Upper lobe of left lung (tissue), 6 donors: Measurements from ENCODE around the gene ECSCR. TPM values are rescaled to one million over a fixed set of nuclear protein-coding genes. Genes with fewer than 3 reads are reported as not detected.
"Not testable (repeated sequence)": the region's sequence is repeated elsewhere in the genome, so short reads cannot be mapped to it uniquely, and the experiment has no call there.

Experiments used
- ATAC-seq, 2 donors: fragments of 200-7000 bp; cut with Tn5 transposase; one replicate each; pipeline ENCODE4 v1.9.1; 2022; ENCODE audit warnings: mild to moderate bottlenecking in 2 of 2, moderate library complexity in 2 of 2; ENCODE audit not compliant: low FRiP score in 2 of 2
- DNase-seq, 2 donors: peaks; one replicate each; pipeline ENCODE4 v3.0.0-alpha.2; 2019 to 2020
- H3K27ac ChIP-seq, 4 donors: fragments of 200-600 bp; sonication (generic); one replicate each; pipeline ENCODE4 v1.5.1; 2016 to 2019
- H3K27me3 ChIP-seq, 4 donors: fragments of 200-600 bp; sonication (generic); one replicate each; pipeline ENCODE4 v1.5.1; 2017 to 2019
- H3K36me3 ChIP-seq, 4 donors: fragments of 200-600 bp; sonication (generic); one replicate each; pipeline ENCODE4 v1.5.1; 2016 to 2019
- H3K4me1 ChIP-seq, 4 donors: fragments of 200-600 bp; sonication (generic); one replicate each; pipeline ENCODE4 v1.5.1; 2018 to 2019
- H3K4me3 ChIP-seq, 4 donors: fragments of 200-600 bp; sonication (generic); one replicate each; pipeline ENCODE4 v1.5.1; 2017 to 2019; ENCODE audit warnings: mild to moderate bottlenecking in 2 of 4, moderate library complexity in 1 of 4
- H3K9me3 ChIP-seq, 4 donors: fragments of 200-600 bp; sonication (generic); one replicate each; pipeline ENCODE4 v1.5.1; 2018 to 2019
- CTCF ChIP-seq, 6 experiments: fragments of 450-650 bp in 4 of 6; fragments of 200-600 bp in 2 of 6; sonication (generic) in 2 of 6; IDR thresholded peaks; one replicate each; pipeline ENCODE4 v1.5.1; 2016 to 2019; ENCODE audit warnings: antibody characterized with exemption in 6 of 6
- EP300 ChIP-seq, 4 donors: sonication (generic); formaldehyde crosslinking; IDR thresholded peaks; one replicate each; pipeline ENCODE4 v1.5.1; 2017; ENCODE audit warnings: antibody characterized with exemption in 4 of 4, control low read depth in 2 of 4
- POLR2A ChIP-seq, 4 donors: fragments of 450-650 bp; IDR thresholded peaks; one replicate each; pipeline ENCODE4 v1.5.1; 2016 to 2017; ENCODE audit warnings: antibody characterized with exemption in 4 of 4, mild to moderate bottlenecking in 2 of 4
- POLR2AphosphoS5 ChIP-seq, 2 donors: sonication (generic); formaldehyde crosslinking; IDR thresholded peaks; one replicate each; pipeline ENCODE4 v1.5.1; 2017; ENCODE audit warnings: antibody characterized with exemption in 2 of 2
- WGBS, 2 donors: methylation state at CpG; one replicate each; pipeline ENCODE4 v1.1.5; 2017 to 2018; 5-methylcytosine and 5-hydroxymethylcytosine counted together
- total RNA-seq, 6 donors: library from RNA; depleted of rRNA in 4 of 6; stranded (reverse); fragments of >200 nt in 4 of 6; gene quantifications; one replicate each; pipeline versions ENCODE4 v1.1.0 to v1.2.1, GENCODE V29; 2016 to 2021
- donor health status: DM: no; HTN: no; CAD: no; lungs with moderate emphysema.
- donor health status: DM: no; HTN: yes; CAD: no; lungs with severe emphysema.

ECSCR gene
- total RNA-seq, 6 donors from 2014 or later, result 8.4 to 62.5 (median 24.1) TPM

- no peak for TF ChIP-seq POLR2A (IDR thresholded peaks at IDR 0.05)
- no peak overlapping the region for H3K4me3 ChIP-seq
- H3K36me3 ChIP-seq, result no peaks in the 10 kb centered on the region
- no peaks in the 10 kb centered on the region for H3K27me3 ChIP-seq
- ATAC-seq (no peak), DNase-seq (no peak)
- peaks cover 18 to 23% (median 20%) of the 10 kb centered on the region in 4 donors for H3K4me1 ChIP-seq
- H3K9me3 ChIP-seq, result no peaks in the 10 kb centered on the region
- peak overlapping the region in 2 of 4 donors; percentile 15 to 33 for H3K27ac ChIP-seq
These were observed 32.3 kb upstream of the ECSCR start for GRCh38 chr5:139494832-139495231.

- no peaks in the 10 kb centered on the region for H3K36me3 ChIP-seq
- WGBS, 2 donors, result 85 to 90% methylated on average over 3 of the region's 3 CpGs
- H3K4me1 ChIP-seq, result peaks cover 18 to 23% (median 20%) of the 10 kb centered on the region in 4 donors
- no peak overlapping the region for H3K4me3 ChIP-seq
- ATAC-seq (no peak), DNase-seq (no peak)
- no peaks in the 10 kb centered on the region for H3K9me3 ChIP-seq
- no peaks in the 10 kb centered on the region for H3K27me3 ChIP-seq
- TF ChIP-seq CTCF (IDR thresholded peaks at IDR 0.05) (no peak), EP300 (IDR thresholded peaks at IDR 0.05) (no peak), POLR2A (IDR thresholded peaks at IDR 0.05) (no peak), POLR2AphosphoS5 (IDR thresholded peaks at IDR 0.05) (no peak)
- H3K27ac ChIP-seq, result no peak overlapping the region
These were observed 31.7 kb upstream of the ECSCR start for GRCh38 chr5:139494256-139494655.

GRCh38 chr5:139492700-139493192 is 30.2 kb upstream of the ECSCR start:
- 23 to 25% methylated on average over 6 of the region's 6 CpGs for WGBS, 2 donors
- TF ChIP-seq POLR2A (IDR thresholded peaks at IDR 0.05), result no peak
- no peak for TF ChIP-seq EP300 (IDR thresholded peaks at IDR 0.05)
- TF ChIP-seq CTCF (IDR thresholded peaks at IDR 0.05), result no peak
- TF ChIP-seq POLR2AphosphoS5 (IDR thresholded peaks at IDR 0.05), result no peak
- peaks cover 18 to 23% (median 20%) of the 10 kb centered on the region in 4 donors for H3K4me1 ChIP-seq
- no peaks in the 10 kb centered on the region for H3K27me3 ChIP-seq
- peak overlapping the region in 3 of 4 donors; percentile 15 to 64 (median 49) for H3K27ac ChIP-seq
- ATAC-seq (peak in 1 of 2 donors; percentile 31), DNase-seq (no peak)
- H3K4me3 ChIP-seq, result peak overlapping the region in 1 of 4 donors; percentile 6
- no peaks in the 10 kb centered on the region for H3K36me3 ChIP-seq
- H3K9me3 ChIP-seq, result no peaks in the 10 kb centered on the region

GRCh38 chr5:139488260-139488659 is 25.7 kb upstream of the ECSCR start:
- Histone ChIP-seq H3K27ac (peak overlapping the region; percentile 48 to 78 (median 68)), H3K36me3 (no peaks in the 10 kb centered on the region), H3K4me3 (no peak overlapping the region), H3K4me1 (peaks cover 14 to 20% (median 16%) of the 10 kb centered on the region in 4 donors), H3K9me3 (no peaks in the 10 kb centered on the region), H3K27me3 (no peaks in the 10 kb centered on the region)
- ATAC-seq, result peak; percentile 44 to 82
- 50 to 61% methylated on average over 3 of the region's 3 CpGs for WGBS, 2 donors
- TF ChIP-seq EP300 (IDR thresholded peaks at IDR 0.05), result no peak
- no peak for TF ChIP-seq POLR2A (IDR thresholded peaks at IDR 0.05)
- no peak for TF ChIP-seq CTCF (IDR thresholded peaks at IDR 0.05)
- TF ChIP-seq POLR2AphosphoS5 (IDR thresholded peaks at IDR 0.05), result peak in 1 of 2 donors; percentile 8
- DNase-seq, result peak in 1 of 2 donors; percentile 73

- no peak overlapping the region for H3K27ac ChIP-seq
- peak in 1 of 2 donors; percentile 25 for DNase-seq
- TF ChIP-seq CTCF (IDR thresholded peaks at IDR 0.05) (no peak), EP300 (IDR thresholded peaks at IDR 0.05) (no peak), POLR2A (IDR thresholded peaks at IDR 0.05) (no peak), POLR2AphosphoS5 (IDR thresholded peaks at IDR 0.05) (no peak)
- no peak for ATAC-seq
- H3K4me3 ChIP-seq, result no peak overlapping the region
- H3K27me3 ChIP-seq, result no peaks in the 10 kb centered on the region
- no peaks in the 10 kb centered on the region for H3K9me3 ChIP-seq
- peaks cover 22 to 24% (median 23%) of the 10 kb centered on the region in 4 donors for H3K4me1 ChIP-seq
- 87 to 88% methylated on average over 7 of the region's 7 CpGs for WGBS, 2 donors
- H3K36me3 ChIP-seq, result no peaks in the 10 kb centered on the region
These were observed 23.7 kb upstream of the ECSCR start for GRCh38 chr5:139486201-139486600.

- Histone ChIP-seq H3K4me3 (peak overlapping the region in 3 of 4 donors; percentile 48 to 64 (median 62)), H3K4me1 (peaks cover 38 to 52% (median 51%) of the 10 kb centered on the region in 4 donors), H3K27ac (peak overlapping the region; percentile 95 to 99 (median 96)), H3K36me3 (peaks cover 10 to 28% (median 14%) of the 10 kb centered on the region in 4 donors)
- H3K27me3 ChIP-seq, DNase-seq, ATAC-seq, H3K9me3 ChIP-seq: not testable (repeated sequence)
- WGBS, 2 donors, result 39 to 40% methylated on average over 6 of the region's 6 CpGs
These were observed 20.3 kb upstream of the ECSCR start for GRCh38 chr5:139482890-139483208.
